HG03025 (cell line): ENCODE results near the gene NCOA6.

Experiments used
- ATAC-seq: cut with Tn5 transposase; IDR thresholded peaks from one replicate; pipeline ENCODE4 v1.9.1; 2021; ENCODE audit warnings: mild to moderate bottlenecking, moderate library complexity; ENCODE audit not compliant: unreplicated experiment, low FRiP score

NCOA6 gene

DNA sequence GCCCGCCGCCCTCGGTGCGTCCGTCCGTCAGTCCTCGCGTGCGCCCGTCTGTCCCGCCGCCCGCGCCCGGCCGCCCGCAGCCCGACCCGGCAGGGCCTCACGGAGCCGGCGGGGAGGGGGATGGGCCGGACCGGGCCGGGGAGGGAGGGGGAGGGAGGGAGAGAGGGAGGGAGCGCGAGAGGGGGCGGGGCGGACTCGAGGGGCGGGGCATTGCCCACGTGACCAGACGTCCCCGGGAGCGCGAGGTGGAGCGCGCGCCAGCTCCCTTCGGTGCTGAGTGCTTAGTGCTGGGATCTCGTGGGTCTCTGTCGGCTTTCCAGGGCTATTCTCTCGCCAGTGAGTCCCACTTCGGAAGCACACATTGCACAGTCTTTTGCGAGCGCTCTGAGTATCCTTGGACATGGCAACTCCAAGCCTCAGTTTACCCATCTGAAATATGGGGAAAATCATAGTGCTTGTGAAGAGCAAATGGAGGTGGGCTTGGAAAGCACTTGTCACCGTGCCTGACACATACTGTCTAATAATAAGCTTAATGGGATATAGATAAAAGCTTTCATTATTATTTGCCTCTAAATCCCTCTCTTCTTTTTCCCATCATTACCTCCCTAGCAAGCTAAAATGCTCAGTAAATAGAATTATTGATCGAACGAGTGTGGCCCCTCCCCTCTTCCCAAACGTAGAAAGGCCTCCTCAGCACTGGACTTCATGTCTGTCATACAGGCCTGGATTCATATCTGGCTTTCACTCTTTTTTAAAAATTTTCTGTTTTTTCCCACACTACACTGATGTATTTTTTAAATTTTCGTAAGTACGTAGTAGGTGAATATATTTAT lies at the start of gene NCOA6:
Gene NCOA6 (minus strand): TSS at position 122 of the 833 bp plus-strand sequence. CDS start 43,296 bp downstream, outside the sequence.
- ATAC-seq, result peak; percentile 37

DNA sequence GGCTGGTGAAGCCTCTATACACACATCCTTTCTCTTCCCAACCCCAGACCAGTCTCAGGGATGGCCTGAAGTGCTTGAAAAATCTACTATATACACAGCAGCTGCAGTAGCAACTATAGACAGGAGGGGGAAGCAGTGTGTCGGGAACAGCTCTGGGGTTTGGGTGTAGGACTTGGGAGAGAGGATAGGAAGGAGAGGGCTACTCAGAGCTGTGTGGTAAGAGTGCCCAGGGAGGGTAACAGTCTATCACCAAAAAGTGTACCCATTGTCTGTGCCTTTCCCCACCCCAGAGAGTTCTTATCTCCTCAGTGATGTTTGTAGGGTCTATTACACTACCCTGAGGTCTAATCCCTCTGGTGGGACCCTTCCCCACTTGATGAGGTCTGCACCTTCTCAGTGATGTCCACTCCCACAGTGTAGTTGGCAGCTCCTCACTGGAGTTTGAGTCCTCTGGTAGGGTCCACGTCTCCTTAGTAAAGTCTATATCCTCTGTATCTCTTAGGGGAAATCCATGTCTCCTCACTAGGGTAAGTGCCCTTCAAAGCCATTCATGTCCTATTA lies 48.7 kb upstream of the NCOA6 start:
- no peak for ATAC-seq

DNA sequence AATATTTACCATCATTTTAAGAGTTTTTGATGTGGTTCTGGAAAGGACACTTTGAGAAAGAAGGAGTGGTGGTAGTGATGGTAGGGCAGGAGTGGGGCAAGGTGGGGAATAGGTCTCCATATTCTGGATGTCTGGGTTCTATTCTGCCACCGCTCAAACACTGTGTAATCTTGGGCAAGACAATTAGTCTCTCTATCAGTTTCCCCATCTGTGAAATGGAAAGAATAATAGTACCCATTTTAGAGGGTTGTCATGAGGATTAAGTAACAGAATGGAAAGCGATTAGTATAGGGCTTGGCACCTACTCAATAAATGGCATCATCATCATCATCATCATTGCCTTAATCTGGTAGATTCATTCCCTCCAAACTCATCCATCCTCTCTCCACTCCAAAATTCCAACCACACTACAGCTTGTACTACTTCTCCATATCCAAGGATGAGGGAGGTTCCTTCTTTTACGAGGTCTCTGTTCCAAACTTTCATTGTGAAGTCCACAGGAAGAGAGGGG lies 48.2 kb upstream of the NCOA6 start:
- no peak for ATAC-seq

DNA sequence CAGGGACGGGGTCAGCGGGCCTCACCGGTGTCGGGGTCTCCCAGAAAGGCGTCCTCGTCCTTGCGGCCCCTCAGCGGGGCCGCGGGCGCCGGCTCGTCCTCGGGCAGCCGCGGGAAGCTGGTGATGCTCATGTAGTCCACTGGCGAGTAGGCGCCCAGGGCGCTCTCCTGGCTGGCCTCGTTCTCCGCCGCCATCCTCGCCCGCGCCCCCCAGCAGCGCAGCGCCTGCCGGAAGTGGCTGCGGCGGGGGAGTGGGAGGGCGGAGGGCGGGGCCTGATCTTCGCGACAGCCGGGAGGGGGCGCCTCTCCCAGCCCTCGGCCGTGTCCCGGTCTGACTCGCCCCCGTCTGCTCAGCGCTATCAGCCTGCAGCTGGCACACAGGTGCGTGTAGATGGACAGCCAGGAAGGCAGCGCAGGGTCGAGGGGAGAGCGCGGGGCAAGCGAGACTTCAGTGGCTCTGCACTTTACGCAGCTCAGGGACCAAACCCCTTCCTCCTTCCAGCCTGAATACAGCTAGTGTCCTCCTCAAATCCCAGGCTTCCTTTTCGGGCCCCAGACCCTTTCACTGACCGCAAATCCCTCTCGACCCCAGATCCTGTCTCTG lies 47.3 kb upstream of the NCOA6 start, which contains the start of gene GGT7:
Gene GGT7 (minus strand): TSS at position 235 of the 603 bp plus-strand sequence. CDS start 41 bp downstream, at position 194.
- peak; percentile 34 for ATAC-seq

DNA sequence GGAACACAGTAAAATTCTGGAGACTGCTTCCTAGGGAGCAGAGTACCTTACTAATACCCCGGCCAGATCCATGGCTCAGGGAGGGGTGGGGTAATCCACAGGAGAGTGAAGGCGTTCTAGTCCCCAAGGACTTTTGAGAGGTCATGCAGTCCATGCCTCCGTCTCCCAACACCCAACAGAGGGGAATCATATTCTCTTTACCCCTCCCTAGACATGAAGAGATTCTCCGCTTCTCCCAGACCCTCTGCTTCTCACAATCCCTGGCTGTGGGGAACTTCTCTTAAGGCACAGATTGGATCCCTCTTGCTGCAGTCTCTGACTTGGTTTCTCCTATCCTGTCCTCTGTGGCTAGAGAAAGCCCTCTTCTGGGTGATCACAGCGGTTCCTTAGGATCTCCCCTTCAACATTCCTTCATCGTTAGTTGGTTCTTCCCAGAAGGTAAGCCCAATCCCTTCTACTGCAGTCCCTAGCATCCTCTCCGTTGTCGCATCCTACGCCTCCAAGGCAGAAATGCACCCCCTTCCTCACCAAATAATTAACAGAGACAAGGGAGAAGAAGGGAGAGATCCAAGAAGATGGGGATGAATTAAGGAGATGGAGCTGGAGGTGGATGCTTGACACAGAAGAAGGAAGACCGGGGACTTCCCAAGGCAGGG lies 46.6 kb upstream of the NCOA6 start:
- ATAC-seq, result no peak

DNA sequence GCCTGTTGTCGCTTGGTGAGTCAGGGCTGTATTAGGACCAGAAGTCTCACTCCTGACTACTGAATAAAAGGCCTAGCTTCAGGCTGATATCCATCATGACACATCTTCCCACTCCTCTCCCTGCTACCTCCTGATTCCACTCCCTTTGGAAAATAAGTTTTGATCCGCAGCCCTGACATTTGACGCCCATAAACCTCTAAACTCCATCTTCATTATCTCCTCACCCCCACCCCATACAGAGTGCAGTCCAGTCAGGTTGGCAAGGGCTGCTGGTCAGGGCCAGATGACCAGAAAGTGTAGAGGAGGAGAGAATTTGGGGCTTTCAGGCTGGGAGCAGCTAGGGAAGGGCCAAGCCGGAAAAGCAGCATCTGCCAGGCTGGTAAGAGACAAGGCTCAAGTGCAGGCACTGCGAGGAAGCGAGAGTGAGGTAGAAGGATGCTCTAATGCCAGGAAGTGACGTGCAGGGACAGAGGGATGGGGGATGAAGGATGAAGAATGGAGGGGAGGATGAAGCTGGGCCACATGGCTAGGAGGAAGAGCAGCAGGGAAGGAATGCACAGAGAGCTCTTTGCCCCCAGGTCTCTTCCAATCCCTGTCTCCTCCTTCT lies 46.0 kb upstream of the NCOA6 start:
- no peak for ATAC-seq

DNA sequence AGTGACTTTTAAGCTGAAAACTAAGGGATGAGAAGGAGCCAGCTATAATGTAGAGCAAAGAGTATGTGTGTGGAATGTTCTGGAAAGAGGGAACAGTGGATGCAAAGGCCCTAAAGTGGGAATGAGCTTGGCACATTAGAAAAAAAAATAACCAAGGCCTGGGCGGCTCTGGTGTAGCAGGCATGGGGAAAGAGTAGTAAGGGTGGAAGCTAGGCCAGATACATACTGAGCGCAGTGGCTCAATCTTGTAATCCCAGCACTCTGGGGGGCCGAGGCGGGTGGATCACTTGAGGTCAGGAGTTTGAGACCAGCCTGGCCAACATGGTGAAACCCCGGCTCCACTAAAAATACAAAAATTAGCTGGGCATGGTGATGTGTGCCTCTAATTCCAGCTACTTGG lies 38.8 kb upstream of the NCOA6 start:
- no peak for ATAC-seq

DNA sequence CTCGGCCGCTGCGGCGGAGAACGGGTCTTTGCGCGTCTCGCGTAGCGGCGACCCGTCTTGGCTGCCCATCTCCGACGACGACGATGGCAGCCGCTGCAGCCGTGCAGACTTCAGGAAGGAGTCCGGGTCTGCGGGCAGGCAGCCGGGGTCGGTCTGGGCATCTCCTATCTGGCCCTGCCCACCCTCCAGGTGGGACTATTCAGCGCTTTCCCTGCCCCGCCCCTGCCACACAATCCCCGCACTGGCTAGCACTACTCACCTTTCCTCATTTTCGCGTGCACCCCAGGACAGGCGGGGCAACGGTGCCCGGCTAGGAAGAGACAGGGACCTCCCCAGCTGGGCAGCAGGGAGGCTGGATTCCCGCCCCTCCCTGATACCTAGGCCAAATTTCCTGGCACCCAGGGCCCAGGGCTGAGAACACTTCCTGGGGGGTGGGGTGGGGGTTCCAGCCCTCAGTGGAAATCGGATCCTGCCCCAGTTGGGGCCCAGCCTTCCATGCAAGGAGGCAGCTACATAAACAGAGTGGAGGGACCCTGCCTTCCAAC lies 38.0 kb upstream of the NCOA6 start:
- ATAC-seq, result no peak

DNA sequence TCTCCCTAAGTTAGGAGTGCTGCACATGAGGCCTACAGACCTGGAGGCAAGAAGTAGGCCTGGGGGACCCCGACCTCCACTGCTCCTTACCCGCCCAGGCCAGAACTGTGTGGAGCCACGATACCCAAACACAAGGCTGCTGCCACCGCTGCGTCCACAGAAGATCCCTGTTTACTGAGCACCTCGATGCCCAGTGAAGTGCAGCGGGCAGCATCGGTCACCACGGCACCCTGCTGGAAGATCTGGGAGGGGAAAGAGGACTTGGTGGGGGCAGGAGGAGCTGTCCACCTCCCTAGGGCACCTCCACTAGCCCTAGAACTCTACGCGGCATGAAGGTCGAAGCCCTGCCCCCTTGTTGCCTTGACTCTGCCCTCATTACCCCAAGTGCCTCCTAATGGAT lies 37.3 kb upstream of the NCOA6 start:
- no peak for ATAC-seq

DNA sequence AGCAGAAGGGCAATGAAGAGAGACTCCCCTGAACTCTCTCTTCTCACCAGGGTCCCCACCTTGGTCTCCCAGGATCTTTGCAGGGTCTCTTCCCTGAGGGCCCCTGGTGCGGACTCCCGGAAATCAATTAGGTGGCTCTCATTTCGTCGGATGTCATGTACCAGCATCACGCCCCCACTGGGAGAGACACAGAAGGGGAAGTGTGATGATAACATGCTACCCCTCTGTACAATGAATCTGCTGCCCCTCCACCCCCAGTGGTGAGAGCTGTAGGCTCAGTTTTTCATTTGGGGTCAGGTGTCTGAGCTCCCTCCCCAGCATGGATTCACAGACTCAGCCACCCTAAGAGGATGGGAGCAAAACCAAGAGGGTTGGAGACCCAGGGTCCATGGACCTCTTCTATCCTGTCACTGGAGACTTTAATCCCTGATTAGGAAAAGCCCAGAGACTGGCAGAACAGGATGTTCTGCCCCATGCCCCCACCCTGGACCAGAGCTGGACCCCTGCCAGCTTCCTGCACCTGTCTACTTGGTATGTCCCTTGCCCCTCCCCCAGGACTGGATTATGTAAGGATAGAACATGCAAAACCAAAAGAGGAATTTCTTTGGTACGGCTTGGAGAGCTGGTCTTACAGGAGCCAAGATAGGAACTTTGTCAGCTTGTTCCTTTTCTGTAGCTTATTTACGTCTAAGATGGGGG lies 36.1 kb upstream of the NCOA6 start:
- ATAC-seq, result no peak

DNA sequence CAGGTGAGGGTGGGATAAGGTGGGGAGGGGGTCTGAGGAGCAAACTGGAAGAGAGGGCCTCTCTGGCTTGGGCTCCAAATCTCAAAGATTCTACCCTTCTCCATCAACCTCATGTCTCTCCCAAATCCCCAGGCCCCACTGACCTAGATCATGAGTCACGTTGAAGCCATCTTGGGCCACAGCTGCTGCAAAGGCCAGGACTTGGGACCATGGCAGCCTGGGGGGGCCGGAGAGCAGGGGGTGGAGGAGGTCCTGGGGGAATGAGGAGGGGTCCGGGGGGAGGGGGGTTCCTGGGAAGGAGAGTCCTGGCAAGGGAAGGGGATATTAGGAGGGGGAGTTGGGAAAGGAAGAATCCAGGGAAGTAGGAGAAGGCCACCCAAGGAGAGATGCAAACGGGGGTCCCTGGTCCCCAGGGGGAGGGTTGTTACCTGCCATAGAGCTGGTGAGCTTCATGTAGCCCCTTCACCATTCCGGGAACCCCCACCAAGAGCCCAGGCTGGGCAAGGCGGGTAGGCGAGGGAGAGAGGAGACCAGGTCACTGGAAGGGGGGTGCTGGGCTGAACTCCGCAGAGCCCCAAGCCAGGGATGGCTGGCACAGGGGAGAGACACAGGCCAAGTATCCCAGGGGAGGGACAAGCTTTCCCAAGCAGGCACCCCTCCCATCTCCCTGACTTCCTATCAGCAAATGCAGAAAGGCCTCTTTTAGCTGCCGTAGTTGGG lies 34.5 kb upstream of the NCOA6 start:
- no peak for ATAC-seq

DNA sequence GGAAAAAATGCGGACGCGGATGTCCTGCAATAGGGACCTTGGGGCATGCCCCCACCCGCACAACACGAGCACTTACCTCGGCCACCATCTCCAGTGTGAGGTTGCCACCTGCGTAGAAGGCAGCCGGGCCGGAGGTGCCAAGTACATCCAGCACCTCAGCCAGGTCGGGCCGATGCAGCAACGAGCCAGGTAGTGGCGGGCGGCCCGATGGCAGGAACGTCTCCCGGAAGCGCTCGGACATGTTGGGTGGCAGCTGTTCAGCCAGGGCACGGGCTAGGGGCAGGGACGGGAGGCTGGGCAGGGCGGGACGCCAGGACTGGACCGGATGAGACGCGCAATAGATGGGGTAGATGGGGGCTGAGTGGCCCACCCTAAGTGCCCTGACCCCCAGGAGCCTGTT lies 33.9 kb upstream of the NCOA6 start:
- no peak for ATAC-seq

DNA sequence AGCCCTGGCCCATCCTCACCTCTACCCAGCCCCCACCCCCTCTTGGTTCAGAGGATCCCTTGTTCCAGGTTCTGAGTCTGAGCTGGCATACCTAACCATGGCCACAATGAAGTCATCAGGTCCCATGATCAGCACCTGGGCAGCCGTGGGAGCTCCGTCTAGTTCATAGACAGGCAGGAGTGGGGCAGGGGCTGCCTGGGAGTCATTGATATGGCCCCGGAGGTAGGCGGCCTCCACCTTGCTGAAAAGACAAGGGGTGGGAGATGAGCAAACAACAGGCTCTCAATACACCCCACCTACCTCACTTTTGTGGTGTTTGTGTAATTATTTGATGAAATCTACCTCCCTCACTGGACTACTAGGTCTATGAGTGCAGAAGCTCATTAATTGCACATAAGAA lies 26.8 kb upstream of the NCOA6 start:
- ATAC-seq, result no peak

DNA sequence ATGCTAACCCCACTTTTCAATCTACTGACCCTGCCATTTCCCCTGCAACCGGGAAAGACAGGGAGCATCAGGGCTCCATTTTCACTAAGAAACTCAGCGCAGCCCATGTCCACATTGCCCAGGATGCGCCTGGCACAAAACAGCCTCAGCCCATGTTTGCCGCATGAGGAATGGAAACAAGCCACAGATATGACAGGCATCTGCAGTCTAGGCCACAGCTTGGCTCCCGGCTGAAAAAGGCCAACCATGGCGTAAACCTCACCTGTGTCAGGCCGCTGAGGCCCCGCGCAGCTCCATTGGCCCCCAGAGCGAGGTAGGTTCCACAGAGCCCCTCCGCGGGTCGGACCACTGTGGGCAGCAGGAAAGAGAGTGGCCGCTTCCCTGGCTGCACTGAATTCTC lies 25.5 kb upstream of the NCOA6 start:
- no peak for ATAC-seq

DNA sequence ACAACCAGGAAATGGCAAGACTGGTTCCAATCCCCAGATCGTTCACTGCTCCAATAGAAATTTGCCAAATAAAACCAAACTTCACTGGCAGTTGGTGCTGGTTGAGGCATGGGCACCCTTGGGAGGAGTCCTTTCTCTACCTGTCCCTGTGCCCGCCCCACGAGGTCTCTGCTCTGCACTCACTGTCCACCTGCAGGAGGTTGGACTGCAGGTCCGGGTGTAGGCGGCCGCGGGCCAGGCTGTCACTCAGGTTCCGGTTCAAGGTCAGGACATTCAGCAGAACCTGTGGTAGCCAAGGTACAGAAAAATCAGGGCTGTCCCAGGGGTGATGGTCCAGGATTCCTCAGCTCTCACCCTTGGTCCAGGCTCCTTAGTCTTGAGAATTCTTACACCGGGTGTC lies 24.3 kb upstream of the NCOA6 start:
- ATAC-seq, result no peak

DNA sequence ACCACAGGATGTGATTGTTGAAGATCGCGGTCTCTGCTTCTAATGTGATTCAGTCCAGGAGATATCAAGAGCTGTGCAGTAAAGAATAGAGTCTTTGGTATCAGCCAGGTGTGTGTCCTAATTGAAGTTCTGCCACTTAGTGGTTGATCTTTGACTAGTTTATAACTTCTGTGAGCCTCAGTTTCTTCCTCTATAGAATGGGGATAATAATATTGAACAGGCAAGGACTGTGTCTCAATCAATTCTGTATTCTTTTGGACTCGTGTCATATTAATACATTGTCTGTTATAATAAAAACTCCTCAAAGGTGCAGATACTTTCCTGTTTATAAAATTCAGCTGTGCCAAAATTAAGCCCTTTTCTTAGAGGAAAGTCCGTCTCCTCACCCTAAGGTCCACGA lies 23.1 kb upstream of the NCOA6 start:
- ATAC-seq, result no peak

DNA sequence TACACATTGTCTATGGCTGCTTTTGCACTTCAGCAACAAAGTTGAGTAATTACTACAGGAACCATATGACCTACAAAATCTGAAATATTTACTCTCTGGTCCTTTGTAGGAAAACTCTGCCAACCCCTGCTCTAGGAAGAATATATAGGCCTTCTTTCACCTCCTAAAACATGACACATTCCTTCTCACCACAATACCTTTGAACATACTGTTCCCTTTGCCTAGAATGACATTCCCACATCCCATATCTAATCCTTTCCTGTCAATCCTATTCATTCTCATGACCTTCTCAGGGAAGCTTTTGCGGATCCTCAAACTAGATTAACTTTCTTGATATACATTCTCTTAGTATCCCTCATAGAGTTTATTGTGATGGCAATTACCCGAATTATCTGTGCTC lies 18.0 kb upstream of the NCOA6 start:
- no peak for ATAC-seq

DNA sequence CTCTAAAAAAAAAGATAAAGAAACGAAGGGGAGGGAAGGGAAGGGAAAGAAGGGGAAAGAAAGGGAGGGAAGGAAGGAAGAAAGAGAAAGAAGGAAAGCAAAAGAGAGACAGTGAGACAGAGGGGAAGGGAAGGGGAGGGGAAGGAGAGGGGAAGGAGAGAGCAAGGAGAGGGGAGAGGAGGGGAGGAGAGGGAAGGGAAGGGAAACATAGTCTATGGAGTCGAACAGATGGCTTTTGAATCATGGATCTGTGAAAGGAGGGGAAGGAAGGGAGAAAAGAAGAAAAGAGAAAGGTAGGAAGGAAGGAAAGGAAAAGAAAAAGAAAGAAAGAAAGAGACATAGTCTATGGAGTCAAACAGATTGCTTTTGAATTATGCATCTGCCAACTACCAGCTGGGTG lies 16.7 kb upstream of the NCOA6 start:
- ATAC-seq, result no peak

DNA sequence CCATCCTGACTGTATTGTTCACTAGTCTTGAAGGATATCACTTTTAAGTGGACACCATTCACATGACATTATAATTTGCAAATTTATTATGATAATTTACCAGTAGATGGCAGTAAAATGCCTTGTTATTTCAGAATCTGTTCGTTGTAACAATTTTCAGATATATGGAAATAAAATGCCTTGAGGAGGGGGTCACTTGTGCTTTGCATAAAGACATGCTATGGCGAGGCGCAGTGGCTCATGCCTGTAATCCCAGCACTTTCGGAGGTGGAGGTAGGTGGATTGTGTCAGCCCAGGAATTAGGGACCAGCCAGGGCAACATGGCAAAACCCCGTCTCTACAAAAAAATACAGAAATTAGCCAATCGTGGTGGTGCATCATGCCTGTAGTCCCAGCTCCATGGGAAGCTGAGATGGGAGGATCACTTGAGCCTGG lies 9.0 kb upstream of the NCOA6 start:
- ATAC-seq, result no peak
